Cerebellar nuclear complex (tissue), 1 donor: ENCODE results near the gene FABP1.

Experiments used
- DNase-seq, 2 experiments: peaks; one replicate each; lab custom pipeline; 2025; lab: John Stamatoyannopoulos, UW

The FABP1 gene

GRCh38 chr2:88127888-88128653 is at the start of gene FABP1:
TSS of gene FABP1 (minus strand) at chr2:88128062. CDS start at chr2:88128017, 45 bp downstream.
- DNase-seq = no peak

GRCh38 chr2:88177556-88177955 is 49.7 kb upstream of the FABP1 start:
- DNase-seq = no peak

GRCh38 chr2:88176352-88176984 is 48.6 kb upstream of the FABP1 start:
- no peak for DNase-seq

- DNase-seq = no peak
Measured at GRCh38 chr2:88172882-88173281, 45.0 kb upstream of the FABP1 start.

GRCh38 chr2:88171966-88172365 is 44.1 kb upstream of the FABP1 start:
- DNase-seq = no peak

GRCh38 chr2:88170472-88170892 is 42.6 kb upstream of the FABP1 start:
- DNase-seq = no peak

GRCh38 chr2:88168386-88168785 is 40.5 kb upstream of the FABP1 start:
- no peak for DNase-seq

- no peak for DNase-seq
Measured at GRCh38 chr2:88167740-88168139, 39.9 kb upstream of the FABP1 start.

GRCh38 chr2:88165332-88166003 is 37.6 kb upstream of the FABP1 start:
- DNase-seq = no peak

GRCh38 chr2:88161446-88162244 is 33.8 kb upstream of the FABP1 start:
- no peak for DNase-seq

- DNase-seq = no peak
Measured at GRCh38 chr2:88160517-88160916, 32.7 kb upstream of the FABP1 start.

GRCh38 chr2:88159955-88160415 is 32.1 kb upstream of the FABP1 start:
- DNase-seq = no peak

GRCh38 chr2:88159481-88159880 is 31.6 kb upstream of the FABP1 start:
- DNase-seq = no peak

- no peak for DNase-seq
Measured at GRCh38 chr2:88148929-88149438, 21.1 kb upstream of the FABP1 start.

- DNase-seq = no peak
Measured at GRCh38 chr2:88147145-88147544, 19.3 kb upstream of the FABP1 start.

- no peak for DNase-seq
Measured at GRCh38 chr2:88146590-88146989, 18.7 kb upstream of the FABP1 start.

- DNase-seq = no peak
Measured at GRCh38 chr2:88144914-88145497, 17.1 kb upstream of the FABP1 start.

- DNase-seq = no peak
Measured at GRCh38 chr2:88144271-88144670, 16.4 kb upstream of the FABP1 start.

- no peak for DNase-seq
Measured at GRCh38 chr2:88141952-88142351, 14.1 kb upstream of the FABP1 start.

GRCh38 chr2:88139804-88140203 is 11.9 kb upstream of the FABP1 start:
- DNase-seq = no peak

- no peak for DNase-seq
Measured at GRCh38 chr2:88139203-88139702, 11.4 kb upstream of the FABP1 start.
